HG03521 (cell line): ENCODE data around the gene COL25A1.
"Not testable (repeated sequence)": the region's sequence is repeated elsewhere in the genome, so short reads cannot be mapped to it uniquely, and the experiment has no call there.

Source experiments
- ATAC-seq: cut with Tn5 transposase; IDR thresholded peaks from one replicate; pipeline ENCODE4 v1.9.1; 2021; ENCODE audit warnings: mild to moderate bottlenecking, moderate library complexity; ENCODE audit not compliant: unreplicated experiment

COL25A1 gene

DNA sequence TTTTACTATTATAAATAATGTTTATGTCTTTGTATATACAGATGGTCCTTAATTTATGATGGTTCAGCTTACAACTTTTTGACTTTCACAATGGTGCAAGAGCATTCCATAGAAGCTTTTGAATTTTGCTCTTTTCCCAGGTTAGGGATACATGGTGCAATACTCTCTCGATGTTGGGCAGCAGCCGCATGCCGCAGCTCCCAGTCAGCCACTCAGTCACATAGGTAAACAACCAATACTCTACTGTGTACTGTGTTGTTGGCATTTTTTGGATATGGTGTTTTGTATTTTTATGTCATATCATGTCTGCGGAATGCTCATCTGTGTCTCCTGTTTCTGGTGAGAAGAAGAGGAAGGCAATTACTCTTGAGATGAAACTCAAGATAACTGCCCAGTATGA, 281.6 kb downstream of the COL25A1 start:
- ATAC-seq = no peak

DNA sequence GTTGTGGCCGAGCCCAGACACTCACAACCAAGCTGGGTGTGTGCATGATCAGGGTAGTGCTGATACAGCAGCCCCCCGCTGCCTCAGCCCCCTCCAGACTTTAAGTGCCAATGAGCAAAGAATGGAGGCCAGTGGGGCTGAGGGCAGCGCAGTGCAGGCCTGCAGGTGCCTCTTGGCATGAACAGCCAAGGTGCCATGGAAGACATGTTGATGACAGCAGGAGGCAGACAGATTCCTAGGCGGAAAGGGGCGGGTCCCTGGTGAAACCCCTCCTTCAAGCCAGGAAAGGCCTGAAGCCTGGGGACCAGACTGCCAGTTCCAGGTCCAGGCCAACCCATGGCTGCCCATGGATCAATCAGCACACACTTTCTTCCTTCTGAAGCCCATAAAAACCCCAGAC, 286.3 kb downstream of the COL25A1 start:
- ATAC-seq = no peak

DNA sequence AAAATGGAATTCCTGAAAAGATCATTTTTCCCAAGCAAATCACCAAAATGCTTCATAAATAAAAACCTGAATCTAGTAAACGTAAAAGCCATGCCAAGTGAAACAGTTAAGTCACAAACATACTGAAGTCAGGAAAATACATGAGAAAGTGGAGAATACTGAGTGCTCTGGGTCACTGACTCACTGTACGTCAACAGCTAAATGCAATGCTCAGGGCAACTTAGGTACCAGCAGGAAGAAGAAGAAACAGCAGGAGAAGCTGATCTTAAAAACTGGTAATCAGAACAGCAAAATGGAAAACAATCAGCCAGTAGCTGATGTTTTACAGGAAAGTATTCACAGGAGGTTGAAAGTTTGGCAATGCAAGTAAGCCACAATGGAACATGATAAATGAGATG, 287.0 kb downstream of the COL25A1 start:
- no peak for ATAC-seq

DNA sequence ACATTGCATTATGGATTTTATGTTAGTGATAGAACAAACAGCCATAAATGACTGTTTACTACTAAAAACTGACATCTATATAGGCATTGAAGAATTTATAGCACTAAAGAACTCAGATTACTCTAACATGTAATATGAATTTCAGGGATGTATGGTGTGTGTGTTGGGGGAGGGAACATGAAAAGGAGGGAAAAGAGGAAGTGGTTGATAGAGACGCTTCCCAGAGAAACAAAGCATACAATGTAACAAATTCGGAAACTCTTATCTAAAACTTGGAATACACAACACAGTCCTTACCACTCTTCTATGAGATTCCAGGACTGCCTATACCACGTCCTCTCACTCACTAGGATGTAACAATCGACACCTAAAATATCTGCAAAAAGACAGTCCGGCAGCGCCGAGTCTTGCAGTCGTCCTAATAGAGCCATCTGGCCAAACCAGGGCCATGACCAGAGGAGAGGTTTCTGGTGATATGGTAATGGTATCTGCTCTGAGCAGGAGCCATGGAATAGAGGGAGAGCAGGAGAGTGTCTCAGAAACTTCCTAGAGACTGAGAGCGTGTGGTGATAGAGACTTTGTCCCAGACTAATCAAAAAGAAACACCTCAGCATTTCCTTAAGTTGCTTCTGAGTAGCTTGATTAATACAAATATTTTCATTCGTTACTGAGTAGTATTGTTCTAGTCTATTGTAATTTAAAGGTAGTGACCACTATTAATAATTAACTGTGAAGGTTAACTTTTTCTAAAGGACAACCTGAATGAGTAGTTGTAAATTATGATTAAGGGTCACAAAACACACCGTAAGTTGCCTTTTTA, 287.7 kb downstream of the COL25A1 start:
- no peak for ATAC-seq

DNA sequence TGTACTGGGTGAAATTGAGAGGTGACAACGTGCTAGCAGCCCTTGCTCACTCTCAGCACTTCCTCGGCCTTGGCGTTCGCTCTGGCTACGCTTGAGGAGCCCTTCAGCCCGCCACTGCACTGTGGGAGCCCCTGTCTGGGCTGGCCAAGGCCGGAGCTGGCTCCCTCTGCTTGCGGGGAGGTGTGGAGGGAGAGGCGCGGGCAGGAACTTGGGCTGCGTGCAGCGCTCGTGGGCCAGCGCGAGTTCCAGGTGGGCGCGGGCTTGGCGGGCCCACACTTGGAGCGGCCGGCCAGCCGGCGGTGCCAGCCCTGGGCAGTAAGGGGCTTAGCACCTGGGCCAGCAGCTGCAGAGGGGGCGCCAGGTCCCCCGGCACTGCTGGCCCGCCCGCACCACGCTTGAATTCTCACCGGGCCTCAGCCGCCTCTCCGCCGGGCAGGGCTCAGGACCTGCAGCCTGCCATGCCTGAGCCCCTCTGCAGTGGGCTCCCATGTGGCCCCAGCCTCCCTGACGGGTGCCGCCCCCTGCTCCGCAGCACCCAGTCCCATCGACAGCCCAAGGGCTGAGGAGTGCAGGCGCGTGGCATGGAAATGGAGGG, 290.1 kb downstream of the COL25A1 start:
- ATAC-seq = no peak

DNA sequence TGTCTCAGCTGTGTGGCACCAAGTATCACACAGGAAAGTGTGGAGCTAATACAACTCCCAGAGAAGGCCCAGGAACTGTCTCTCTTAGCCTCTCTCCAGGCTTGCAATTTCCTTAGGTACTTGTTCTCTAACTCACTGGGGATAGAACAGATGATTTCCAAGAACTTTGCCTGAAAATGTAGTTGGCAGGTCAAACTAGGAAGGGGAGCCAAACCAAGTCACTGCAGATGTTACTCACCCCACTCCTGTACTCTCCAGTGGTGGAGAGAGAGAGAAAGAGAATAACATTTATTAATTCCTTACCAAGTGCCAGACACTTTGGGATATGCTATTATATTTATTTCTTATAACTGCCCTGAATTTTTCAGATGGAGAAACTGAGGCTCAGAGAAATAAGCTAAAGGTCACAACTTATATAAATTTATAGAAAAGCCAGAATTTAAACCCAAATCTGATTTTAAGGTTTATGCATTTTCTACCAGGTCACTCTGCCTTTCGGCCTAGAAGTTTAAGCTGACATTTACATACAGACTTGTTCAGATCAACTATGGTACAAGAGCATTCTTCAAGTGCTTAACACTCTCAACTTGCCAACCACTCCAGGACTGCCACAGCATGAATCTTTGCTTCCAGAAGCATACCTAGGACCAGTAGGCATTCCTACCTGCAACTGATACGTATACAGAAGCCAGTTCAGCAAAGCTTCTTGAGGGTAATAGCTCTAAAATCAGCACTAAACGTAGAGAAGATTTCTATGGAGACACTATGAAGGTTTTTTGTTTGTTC, 291.0 kb downstream of the COL25A1 start:
- no peak for ATAC-seq

DNA sequence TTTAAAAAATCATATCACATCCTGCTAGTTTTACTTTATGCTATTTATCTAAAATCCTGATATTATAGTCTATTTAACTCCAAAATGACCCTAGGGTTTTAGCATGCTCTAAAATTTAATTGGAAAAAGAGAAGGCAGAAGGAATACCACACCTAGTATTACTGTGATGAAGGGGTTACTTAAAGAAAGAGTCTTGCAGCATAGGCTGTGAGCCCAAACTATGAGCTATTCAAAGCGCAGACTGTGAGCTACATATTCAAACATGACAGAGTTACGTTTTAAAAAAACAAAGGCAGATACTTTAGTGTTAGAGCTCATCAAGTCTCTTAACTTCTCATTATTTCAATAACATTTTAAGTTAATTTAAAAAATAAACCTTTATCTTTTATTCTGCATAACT, 291.9 kb downstream of the COL25A1 start:
- ATAC-seq = no peak

DNA sequence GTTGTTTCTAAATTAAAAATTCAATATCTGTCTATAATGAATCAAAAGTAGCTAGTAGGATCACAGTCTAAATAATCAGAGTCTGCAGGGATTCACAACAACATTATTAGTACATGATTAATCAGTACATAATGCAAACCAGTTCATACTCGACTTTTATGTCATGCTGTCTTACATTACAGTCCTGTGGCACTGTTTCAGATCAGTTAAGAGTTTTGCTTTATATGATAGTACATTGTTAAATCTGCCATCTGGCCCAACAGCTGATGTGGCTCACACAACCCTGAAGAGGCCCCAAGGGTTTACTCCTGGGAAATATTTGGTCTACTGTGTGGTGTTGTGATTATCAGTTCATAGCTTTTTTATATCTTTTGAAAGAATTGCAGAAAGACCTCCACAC, 292.5 kb downstream of the COL25A1 start:
- no peak for ATAC-seq

DNA sequence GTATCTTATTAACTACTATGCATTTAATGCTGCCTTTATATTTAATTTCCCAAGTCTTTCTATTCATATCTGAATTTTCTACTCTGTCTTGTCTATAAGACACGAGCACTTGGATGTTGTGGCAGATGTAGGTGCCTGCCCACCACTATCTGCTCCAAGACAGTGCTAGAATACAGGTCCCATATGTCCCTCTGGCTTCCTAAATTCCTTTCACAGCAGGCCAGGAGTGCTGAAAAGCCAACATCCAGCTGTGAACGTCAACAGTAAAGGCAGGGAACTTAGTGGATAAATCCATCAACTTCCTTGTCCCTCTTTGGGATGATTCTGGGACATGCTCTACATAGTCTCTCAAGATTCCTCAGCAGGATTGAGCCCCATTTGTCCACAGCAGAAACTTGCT, 294.5 kb downstream of the COL25A1 start:
- ATAC-seq = no peak

DNA sequence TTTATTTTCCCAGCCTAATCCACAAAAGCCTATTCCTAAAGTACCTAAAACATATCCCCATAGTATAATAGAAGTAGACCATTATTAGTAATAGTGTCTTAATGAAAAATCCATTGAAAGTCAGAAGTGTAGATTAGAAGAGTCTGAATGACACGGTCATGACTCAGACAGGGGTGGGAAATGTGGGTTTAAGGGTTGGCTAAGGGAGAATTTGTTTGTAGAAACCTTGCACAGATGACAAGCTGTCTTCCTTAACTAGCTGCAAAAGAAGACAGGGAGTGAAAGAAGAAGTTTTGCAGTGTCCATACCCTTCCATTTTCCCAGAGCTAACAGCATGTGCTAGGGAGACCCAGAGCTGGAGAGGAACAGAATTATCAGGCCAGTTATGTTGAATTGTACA, 296.9 kb downstream of the COL25A1 start:
- no peak for ATAC-seq

DNA sequence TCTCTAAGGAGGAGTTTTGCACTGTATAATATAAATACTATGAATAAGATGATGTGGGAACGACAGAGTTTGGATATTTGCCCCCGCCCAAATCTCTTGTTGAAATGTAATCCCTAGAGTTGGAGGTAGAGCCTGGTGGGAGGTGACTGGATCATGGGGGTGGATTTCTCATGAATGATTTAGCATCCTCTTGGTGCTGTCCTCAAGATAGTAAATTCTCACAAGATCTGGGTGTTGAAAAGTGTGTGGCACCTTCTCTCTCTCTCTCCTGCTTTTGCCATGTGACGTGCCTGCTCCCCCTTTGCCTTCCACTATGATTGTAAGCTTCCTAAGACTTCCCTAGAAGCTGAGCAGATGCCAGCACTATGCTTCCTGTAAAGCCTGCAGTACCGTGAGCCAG, 298.0 kb downstream of the COL25A1 start:
- ATAC-seq = no peak

DNA sequence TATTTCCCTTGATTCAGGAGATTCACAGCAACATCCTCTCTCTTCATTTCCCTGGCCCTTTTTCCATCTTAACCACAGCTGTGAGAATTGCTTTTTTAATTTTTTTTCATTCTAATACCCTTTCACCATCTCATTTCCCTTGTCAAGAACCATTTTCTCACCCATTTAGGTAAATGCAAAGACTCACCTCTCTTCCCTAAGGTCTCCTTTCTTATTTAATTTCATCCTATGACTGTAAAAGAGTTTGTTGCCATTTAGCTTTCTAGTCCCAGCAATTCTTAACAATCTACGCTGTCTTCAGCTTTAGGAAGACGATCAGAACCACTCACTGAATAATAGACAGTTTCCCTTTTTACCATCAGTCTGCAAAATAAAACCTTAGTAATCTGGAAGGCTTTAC, 298.5 kb downstream of the COL25A1 start:
- no peak for ATAC-seq

DNA sequence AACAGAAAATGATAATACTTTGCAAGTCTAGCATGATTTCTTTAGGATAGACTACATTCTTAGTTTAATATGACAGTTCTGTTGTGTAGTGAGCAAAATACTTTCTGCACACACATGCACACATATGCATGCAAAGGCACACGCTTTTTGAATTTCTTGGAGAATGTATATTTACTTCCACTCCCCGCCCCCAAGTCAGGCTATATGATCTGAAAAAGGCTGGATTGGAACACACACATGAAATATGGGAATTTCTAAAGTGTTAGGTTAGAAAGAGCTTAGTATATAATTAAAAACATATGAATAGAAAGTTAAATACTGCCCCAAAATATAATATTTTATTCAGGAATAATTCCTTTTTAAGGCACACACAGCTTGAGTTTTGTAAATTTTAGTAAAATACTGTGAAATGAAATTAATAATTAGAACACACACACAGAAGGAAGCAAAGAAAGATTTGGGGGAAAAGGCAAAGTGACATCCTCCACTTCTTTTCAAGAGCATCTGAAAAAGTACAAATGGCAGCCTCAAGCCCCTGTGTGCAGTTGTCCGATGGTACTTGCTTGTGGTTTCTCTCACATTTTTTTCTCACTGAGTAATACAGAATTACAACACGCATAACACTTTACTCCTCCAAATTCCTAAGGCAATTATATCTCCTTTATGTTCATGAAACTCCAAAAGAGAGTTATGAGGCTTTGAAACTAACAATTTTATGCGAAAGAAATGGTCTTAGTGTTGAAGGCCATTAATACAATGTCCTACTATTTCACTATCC, 310.7 kb downstream of the COL25A1 start:
- no peak for ATAC-seq

DNA sequence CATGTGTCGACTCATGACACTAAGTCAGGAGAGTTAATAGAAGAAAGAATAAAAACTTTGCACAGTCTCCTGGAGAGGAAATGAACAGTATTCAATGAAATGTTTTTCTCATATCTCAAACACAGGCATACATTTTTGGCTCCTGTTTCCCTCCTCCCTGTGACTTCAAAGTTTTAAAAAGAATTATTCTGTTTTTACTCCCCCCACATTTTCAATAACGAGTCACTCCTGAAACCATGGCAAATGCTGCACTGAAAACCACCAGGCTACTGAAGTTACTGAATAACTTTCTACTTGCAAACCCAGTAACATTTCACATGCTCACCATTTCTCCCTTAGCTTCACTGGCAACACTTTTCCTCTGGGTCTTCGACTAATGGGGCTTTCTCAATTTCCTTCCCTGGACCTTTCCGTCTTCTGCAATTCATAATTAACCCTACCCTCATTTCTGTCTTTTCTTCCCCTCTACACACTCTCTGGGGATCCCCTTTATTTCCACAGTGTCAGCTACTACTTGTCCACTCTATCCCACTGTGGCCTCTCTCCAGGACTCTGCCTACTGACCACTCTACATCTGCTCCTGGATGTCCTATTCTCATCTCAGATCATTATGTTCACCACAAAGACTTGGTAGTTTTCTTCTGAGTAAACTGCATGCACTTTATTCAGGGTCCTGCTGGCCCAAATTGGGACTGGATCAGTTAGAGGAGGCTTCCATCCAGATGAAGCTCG, 313.8 kb downstream of the COL25A1 start:
- ATAC-seq = no peak

DNA sequence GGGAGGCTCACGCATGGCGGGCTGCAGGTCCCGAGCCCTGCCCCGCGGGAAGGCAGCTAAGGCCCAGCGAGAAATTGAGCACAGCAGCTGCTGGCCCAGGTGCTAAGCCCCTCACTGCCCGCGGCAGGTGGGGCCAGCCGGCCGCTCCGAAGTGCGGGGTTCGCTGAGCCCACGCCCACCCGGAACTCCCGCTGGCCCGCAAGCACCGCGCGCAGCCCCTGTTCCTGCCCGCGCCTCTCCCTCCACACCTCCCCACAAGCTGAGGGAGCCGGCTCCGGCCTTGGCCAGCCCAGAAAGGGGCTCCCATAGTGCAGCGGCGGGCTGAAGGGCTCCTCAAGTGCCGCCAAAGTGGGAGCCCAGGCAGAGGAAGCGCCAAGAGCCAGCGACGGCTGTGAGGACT, 318.0 kb downstream of the COL25A1 start:
- not testable (repeated sequence) for ATAC-seq

DNA sequence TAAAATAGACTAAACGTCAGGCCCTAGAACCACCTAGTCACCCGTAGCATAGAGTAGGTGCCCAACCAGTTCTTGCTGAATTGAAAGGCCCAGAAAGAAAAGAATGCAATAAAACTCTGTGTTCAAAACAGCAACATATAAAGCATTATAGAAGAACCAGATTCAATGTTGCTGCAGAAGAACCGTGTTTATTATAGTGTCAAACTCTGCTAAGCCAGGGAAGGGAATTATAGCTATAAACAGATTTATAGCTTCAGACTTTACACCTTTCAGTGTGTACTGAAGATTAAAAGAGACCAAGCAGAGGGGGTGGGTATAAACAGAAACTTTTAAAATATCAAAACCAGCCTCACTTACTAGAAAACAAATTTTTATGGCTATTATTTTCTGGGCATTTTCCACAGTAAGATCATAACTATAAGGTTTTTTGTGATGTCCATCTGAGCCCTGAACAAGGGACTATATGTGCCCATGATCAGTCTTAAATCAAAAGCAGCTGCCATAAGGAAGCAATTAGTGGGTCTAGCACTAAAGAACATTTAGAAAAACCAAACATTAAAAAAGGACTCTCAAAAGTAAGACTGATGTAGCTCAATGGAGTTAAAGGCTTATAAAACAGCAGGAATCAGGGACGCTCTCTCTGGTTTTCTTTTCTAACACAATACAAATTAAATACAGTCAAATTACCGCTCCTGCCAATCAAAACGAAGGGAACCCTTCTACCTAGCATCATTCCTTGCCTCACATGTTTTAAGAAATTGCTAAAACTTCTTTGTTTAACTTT, 319.9 kb downstream of the COL25A1 start:
- ATAC-seq = no peak

DNA sequence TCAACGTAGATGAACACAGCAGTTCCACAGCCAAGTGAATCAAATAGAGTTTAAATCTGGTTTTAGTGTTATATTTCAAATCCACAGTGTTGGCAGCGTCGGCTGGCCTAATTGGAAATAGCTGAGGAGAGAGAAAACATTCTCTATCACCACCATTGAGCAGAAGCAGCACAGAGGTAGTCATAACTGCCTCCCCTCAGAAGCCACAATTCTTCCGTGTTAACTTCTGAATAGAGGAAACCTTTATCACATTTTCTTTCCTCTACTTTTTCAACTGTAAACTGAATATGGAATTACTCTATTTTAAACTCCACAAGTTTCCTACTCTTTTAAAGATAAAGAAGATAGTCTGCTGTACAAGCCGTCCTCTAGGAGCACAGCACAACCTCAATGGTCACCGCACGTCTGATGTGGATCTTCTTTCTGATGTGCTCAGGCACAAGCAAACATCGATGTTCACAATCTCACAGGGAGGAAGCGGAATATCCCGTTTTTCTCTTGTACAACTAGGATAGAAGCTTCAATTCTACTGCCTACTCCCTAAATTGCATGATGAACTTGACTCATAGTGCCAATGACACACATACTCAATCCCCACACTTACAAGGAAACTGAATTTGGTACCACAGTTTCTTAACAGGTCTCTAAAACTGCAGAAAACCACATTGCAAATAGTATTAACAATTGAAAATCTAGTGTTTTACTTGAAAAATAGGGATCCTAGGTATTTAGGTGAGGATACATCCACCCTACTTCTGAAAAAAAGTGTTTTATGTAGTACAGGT, 321.8 kb downstream of the COL25A1 start:
- ATAC-seq = no peak

DNA sequence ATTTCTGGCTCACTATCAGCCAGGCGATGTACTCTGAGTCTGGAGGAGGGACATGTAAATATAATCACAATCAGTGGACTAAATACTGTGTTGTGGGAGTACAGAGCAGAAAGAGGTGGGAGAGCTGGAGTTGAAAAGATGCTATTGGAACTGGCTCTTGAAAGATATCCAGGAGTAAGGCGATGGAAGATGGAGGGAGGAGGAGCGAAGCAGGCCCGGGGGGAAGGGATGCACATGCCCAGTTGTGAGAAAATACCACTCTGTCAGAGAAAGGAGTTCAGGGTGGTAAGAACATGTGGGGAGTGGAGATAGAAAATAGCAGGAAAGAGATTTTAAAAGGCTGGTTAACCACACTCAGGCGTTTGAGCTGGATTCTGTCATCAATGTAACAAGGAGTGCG, 322.7 kb downstream of the COL25A1 start:
- ATAC-seq = no peak

DNA sequence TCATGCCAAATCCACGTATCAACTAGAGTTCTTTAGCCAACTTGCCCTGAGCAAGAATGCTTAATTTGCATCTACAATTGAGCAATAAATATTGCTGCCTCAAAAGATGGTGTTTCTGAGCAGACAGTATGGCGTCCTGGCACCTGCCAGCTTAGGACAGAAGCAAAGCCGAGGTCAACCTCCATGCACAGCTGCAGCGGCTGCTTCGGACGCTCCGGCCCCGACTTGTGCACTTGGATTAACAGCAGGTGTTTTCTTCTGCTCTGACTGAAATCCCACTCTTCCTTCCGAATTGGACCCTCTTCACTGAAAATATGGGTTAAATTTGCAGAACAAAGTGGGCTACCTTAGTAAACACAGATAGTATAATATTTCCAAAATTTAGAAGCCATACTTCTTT, 324.4 kb downstream of the COL25A1 start:
- no peak for ATAC-seq
